ENCODE results near the gene CCDC192. TPM values are rescaled to one million over a fixed set of nuclear protein-coding genes. Genes with fewer than 3 reads are reported as not detected.
"Not testable (repeated sequence)": the region's sequence is repeated elsewhere in the genome, so short reads cannot be mapped to it uniquely, and the experiment has no call there.

CCDC192 gene
- polyA plus RNA-seq, 3 donors = not detected

DNA sequence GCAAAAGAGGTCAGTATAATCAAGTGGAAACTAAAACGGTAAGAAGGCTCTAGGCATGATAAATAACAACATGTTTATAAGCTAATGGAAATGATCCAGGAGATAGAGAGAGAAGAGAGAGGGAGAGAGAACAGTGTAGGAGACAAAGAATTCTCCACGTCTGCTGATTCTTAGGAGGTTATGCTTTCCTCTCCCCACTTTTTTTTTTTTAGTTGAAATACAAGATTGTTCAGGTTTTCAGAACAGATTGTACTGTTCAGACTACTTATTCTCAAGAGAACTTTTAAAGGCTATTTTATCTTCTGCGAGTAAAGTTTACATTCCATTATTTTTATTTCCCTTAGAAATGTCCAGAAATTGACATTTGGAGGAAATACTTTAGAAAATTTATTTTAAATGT lies 4.0 kb downstream of the CCDC192 start:
- H4K20me1 ChIP-seq (ENCODE audit: insufficient read depth, low read length) = no peaks in the 10 kb centered on the region
- peaks cover 0 to 3% (median 0%) of the 10 kb centered on the region in 7 donors for H3K9me3 Mint-ChIP-seq
- H3K9ac ChIP-seq (ENCODE audit: insufficient read depth, low read length, poor library complexity, severe bottlenecking) = no peak overlapping the region
- H3K36me3 ChIP-seq (replicated peaks in 1 of 2; ENCODE audit: control insufficient read depth in 1 of 2, insufficient read depth in 2 of 2, low read length in 2 of 2) = no peaks in the 10 kb centered on the region
- intact Hi-C loops (cut with micrococcal nuclease) = no loop called here
- no peaks in the 10 kb centered on the region for H3K36me3 Mint-ChIP-seq
- no peak overlapping the region for H3K27ac ChIP-seq (ENCODE audit: low read depth in 1 of 2, low read length in 2 of 2)
- peaks cover 8% of the 10 kb centered on the region for H3K4me1 Mint-ChIP-seq
- no peak overlapping the region for H3K27ac Mint-ChIP-seq
- H2AFZ ChIP-seq (ENCODE audit: insufficient read depth, low read depth, low read length, poor library complexity, severe bottlenecking) = no peak overlapping the region
- peaks cover 0 to 6% of the 10 kb centered on the region in 2 donors for H3K4me1 ChIP-seq (ENCODE audit: control insufficient read depth in 1 of 2, insufficient read depth in 2 of 2, low read length in 2 of 2)
- H3K4me2 ChIP-seq (replicated peaks; ENCODE audit: extremely low read depth, low read length, poor library complexity, severe bottlenecking) = no peak overlapping the region
- H3K4me3 Mint-ChIP-seq = no peak overlapping the region
- TF ChIP-seq, protein P1, sequence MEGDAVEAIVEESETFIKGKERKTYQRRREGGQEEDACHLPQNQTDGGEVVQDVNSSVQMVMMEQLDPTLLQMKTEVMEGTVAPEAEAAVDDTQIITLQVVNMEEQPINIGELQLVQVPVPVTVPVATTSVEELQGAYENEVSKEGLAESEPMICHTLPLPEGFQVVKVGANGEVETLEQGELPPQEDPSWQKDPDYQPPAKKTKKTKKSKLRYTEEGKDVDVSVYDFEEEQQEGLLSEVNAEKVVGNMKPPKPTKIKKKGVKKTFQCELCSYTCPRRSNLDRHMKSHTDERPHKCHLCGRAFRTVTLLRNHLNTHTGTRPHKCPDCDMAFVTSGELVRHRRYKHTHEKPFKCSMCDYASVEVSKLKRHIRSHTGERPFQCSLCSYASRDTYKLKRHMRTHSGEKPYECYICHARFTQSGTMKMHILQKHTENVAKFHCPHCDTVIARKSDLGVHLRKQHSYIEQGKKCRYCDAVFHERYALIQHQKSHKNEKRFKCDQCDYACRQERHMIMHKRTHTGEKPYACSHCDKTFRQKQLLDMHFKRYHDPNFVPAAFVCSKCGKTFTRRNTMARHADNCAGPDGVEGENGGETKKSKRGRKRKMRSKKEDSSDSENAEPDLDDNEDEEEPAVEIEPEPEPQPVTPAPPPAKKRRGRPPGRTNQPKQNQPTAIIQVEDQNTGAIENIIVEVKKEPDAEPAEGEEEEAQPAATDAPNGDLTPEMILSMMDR (IDR thresholded peaks at IDR 0.05) = no peak
- no peaks in the 10 kb centered on the region for H3K9me3 ChIP-seq (replicated peaks in 1 of 2; ENCODE audit: control insufficient read depth in 1 of 2, insufficient read depth in 1 of 2, low read length in 2 of 2)
- H3K4me3 ChIP-seq (replicated peaks in 1 of 3; ENCODE audit: low read depth in 2 of 3, low read length in 3 of 3) = no peak overlapping the region
- H3K27me3 ChIP-seq (ENCODE audit: control insufficient read depth in 2 of 2, insufficient read depth in 2 of 2, low read length in 2 of 2) = no peaks in the 10 kb centered on the region
- 100% methylated on average over 1 of the region's 3 CpGs for WGBS (ENCODE audit: insufficient coverage)
- peaks cover 0 to 5% (median 0%) of the 10 kb centered on the region in 3 donors for H3K27me3 Mint-ChIP-seq (ENCODE audit: low read depth in 3 of 3)
- no peaks in the 10 kb centered on the region for H3K79me2 ChIP-seq (ENCODE audit: insufficient read depth, low read length)
- no peak for DNase-seq

DNA sequence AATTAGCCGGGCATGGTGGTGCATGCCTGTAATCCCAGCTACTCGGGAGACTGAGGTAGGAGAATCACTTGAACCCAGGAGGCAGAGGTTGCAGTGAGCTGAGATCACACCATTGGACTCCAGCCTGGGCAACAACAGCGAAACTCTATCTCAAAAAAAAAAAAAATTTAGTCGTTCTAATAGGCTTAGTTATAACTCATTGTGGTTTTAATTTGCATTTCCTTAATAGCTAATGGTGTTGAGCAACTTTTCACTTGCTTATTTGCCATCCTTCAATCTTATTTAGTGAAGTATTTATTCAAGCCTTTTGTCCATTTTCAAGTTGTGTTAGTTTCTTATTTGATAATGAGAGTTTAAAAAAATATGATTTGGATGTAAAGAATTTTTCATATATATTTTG lies 9.9 kb downstream of the CCDC192 start:
- H3K36me3 ChIP-seq (replicated peaks in 1 of 2; ENCODE audit: control insufficient read depth in 1 of 2, insufficient read depth in 2 of 2, low read length in 2 of 2); H3K79me2 ChIP-seq (ENCODE audit: insufficient read depth, low read length); H3K27me3 ChIP-seq (ENCODE audit: control insufficient read depth in 2 of 2, insufficient read depth in 2 of 2, low read length in 2 of 2); H3K27ac Mint-ChIP-seq; H3K9me3 ChIP-seq (replicated peaks in 1 of 2; ENCODE audit: control insufficient read depth in 1 of 2, insufficient read depth in 1 of 2, low read length in 2 of 2); H3K4me3 ChIP-seq (replicated peaks in 1 of 3; ENCODE audit: low read depth in 2 of 3, low read length in 3 of 3); intact Hi-C loops (cut with micrococcal nuclease); H3K4me3 Mint-ChIP-seq; H3K36me3 Mint-ChIP-seq; H3K27ac ChIP-seq (ENCODE audit: low read depth in 1 of 2, low read length in 2 of 2); H3K9me3 Mint-ChIP-seq; H2AFZ ChIP-seq (ENCODE audit: insufficient read depth, low read depth, low read length, poor library complexity, severe bottlenecking); H3K9ac ChIP-seq (ENCODE audit: insufficient read depth, low read length, poor library complexity, severe bottlenecking); H3K4me1 Mint-ChIP-seq; H3K27me3 Mint-ChIP-seq (ENCODE audit: low read depth in 3 of 3); H3K4me1 ChIP-seq (ENCODE audit: control insufficient read depth in 1 of 2, insufficient read depth in 2 of 2, low read length in 2 of 2); H3K4me2 ChIP-seq (replicated peaks; ENCODE audit: extremely low read depth, low read length, poor library complexity, severe bottlenecking); DNase-seq; H4K20me1 ChIP-seq (ENCODE audit: insufficient read depth, low read length): not testable (repeated sequence)
- no CpG with 5 or more reads among the region's 4 CpGs for WGBS (ENCODE audit: insufficient coverage)
